Activated CD4-positive, alpha-beta memory T cell treated with anti-CD3 and anti-CD28 coated beads for 36 hours (primary cell): ENCODE results near the gene WDR31. TPM values are rescaled to one million over a fixed set of nuclear protein-coding genes. Genes with fewer than 3 reads are reported as not detected.

Source experiments
- CTCF ChIA-PET: fragments of 350-600 bp; sonication (Branson Sonifier 250); formaldehyde crosslinking; loops from one replicate; lab custom pipeline; 2021; ENCODE audit warnings: antibody characterized with exemption, inconsistent platforms; lab: Charles Lee
- POLR2A ChIA-PET: fragments of 350-600 bp; sonication (Branson Sonifier 250); formaldehyde crosslinking; loops from one replicate; lab custom pipeline; 2021; ENCODE audit warnings: antibody characterized with exemption; lab: Charles Lee
- DNase-seq: peaks from one replicate; pipeline ENCODE4 v3.0.0-alpha.2; 2020
- H3K27ac Mint-ChIP-seq: one replicate; pipeline ENCODE4 v1.8.0; 2021; ENCODE audit warnings: mixed read lengths
- H3K27me3 Mint-ChIP-seq: one replicate; pipeline ENCODE4 v1.8.0; 2021; ENCODE audit warnings: mixed read lengths
- H3K36me3 Mint-ChIP-seq: one replicate; pipeline ENCODE4 v1.8.0; 2021; ENCODE audit warnings: mixed read lengths
- H3K4me1 Mint-ChIP-seq: one replicate; pipeline ENCODE4 v1.8.0; 2021; ENCODE audit warnings: low read depth, mixed read lengths
- H3K4me3 Mint-ChIP-seq: one replicate; pipeline ENCODE4 v1.8.0; 2021; ENCODE audit warnings: mild to moderate bottlenecking, mixed read lengths
- H3K9me3 Mint-ChIP-seq: one replicate; pipeline ENCODE4 v1.8.0; 2021; ENCODE audit warnings: mixed read lengths
- intact Hi-C: fragments of 100-400 bp; cut with micrococcal nuclease; formaldehyde crosslinking; loops from one replicate; pipeline ENCODE4 v1.15.1; 2023
- total RNA-seq, 2 experiments: library from RNA; stranded (reverse); gene quantifications; one replicate each; pipeline ENCODE4 v1.2.3, GENCODE V29; 2021

Gene WDR31
- total RNA-seq, 2 experiments from 2014 or later = 1.6 to 2.4 TPM

DNA sequence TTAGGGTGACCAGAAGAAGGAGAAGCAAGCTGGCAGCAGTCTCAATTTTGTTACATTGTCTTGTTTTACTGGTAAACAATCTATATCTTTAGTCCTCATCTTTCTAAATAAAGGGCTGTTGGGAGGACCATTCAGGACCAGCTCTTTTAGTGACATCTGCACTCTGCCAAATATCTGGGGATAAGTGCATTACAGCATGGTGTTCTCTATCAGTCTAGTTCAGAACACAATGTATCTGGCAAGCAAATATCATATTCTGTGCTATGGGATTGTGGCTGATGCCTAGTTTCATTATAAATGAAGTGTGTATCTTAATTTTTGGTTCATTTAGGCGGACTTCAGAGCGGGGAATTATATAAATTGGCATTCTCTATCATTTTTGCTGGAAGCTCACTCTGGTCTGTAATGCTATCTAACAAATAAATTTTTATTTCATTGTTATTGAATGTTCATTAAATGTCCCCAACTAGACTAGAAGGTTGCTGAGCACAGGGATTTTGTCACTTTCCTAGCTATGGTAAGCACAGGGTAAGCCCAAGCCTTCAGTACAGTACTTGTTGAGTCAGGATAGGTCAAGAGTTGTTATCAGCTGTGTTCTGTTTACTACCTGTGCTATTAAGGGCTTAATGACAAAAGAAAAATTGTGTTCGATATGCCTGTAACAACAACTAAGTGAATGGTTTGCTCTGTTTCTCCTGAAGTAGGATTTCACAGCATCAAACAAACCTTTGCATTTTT lies 11.9 kb downstream of the WDR31 start:
- Mint-ChIP-seq H3K36me3 (no peaks in the 10 kb centered on the region), H3K27me3 (no peaks in the 10 kb centered on the region), H3K9me3 (no peaks in the 10 kb centered on the region), H3K4me1 (no peaks in the 10 kb centered on the region), H3K4me3 (no peak overlapping the region), H3K27ac (no peak overlapping the region)
- CTCF ChIA-PET = interaction anchor here (0.9 to 1.1 kb wide), 3 partner anchors 53 to 79 kb away, joined by 3 to 4 read pairs (median 3); partner anchors contain the start of genes ALAD, CDC26 and PRPF4
- DNase-seq = no peak
- POLR2A ChIA-PET = no interaction called here
- intact Hi-C loops = no loop called here

GRCh38 chr9:113326230-113326629 lies 13.8 kb downstream of the WDR31 start:
- ChIA-PET CTCF (interaction anchor here (0.7 kb wide), 1 partner anchor 1037 kb away, joined by 3 read pairs; no protein-coding TSS in a partner anchor), POLR2A (no interaction called here)
- Mint-ChIP-seq H3K36me3 (no peaks in the 10 kb centered on the region), H3K9me3 (no peaks in the 10 kb centered on the region), H3K4me3 (no peak overlapping the region), H3K27ac (no peak overlapping the region), H3K4me1 (no peaks in the 10 kb centered on the region), H3K27me3 (no peaks in the 10 kb centered on the region)
- intact Hi-C loops = no loop called here
- DNase-seq = no peak

- Mint-ChIP-seq H3K27me3 (no peaks in the 10 kb centered on the region), H3K27ac (no peak overlapping the region), H3K36me3 (no peaks in the 10 kb centered on the region), H3K9me3 (no peaks in the 10 kb centered on the region), H3K4me3 (no peak overlapping the region), H3K4me1 (no peaks in the 10 kb centered on the region)
- no peak for DNase-seq
- ChIA-PET POLR2A (no interaction called here), CTCF (no interaction called here)
- intact Hi-C loops = no loop called here
Observed at GRCh38 chr9:113322671-113323070, 17.4 kb downstream of the WDR31 start.

GRCh38 chr9:113320051-113320450 lies 20.0 kb downstream of the WDR31 start:
- Mint-ChIP-seq H3K4me3 (no peak overlapping the region), H3K27ac (no peak overlapping the region), H3K4me1 (no peaks in the 10 kb centered on the region), H3K27me3 (no peaks in the 10 kb centered on the region), H3K36me3 (no peaks in the 10 kb centered on the region), H3K9me3 (no peaks in the 10 kb centered on the region)
- ChIA-PET POLR2A (no interaction called here), CTCF (no interaction called here)
- DNase-seq = no peak
- intact Hi-C loops = no loop called here

- POLR2A ChIA-PET = no interaction called here
- H3K4me1 Mint-ChIP-seq = no peaks in the 10 kb centered on the region
- H3K27me3 Mint-ChIP-seq = no peaks in the 10 kb centered on the region
- H3K9me3 Mint-ChIP-seq = no peaks in the 10 kb centered on the region
- no peak for DNase-seq
- no peak overlapping the region for H3K4me3 Mint-ChIP-seq
- intact Hi-C loops = no loop called here
- CTCF ChIA-PET = interaction anchor here (0.7 kb wide), 1 partner anchor 83 kb away, joined by 3 read pairs; no protein-coding TSS in a partner anchor
- H3K27ac Mint-ChIP-seq = no peak overlapping the region
- no peaks in the 10 kb centered on the region for H3K36me3 Mint-ChIP-seq
Observed at GRCh38 chr9:113319054-113319453, 21.0 kb downstream of the WDR31 start.

GRCh38 chr9:113317777-113318176 lies 22.3 kb downstream of the WDR31 start:
- intact Hi-C loops = no loop called here
- Mint-ChIP-seq H3K27me3 (no peaks in the 10 kb centered on the region), H3K36me3 (no peaks in the 10 kb centered on the region), H3K27ac (no peak overlapping the region), H3K9me3 (no peaks in the 10 kb centered on the region), H3K4me1 (no peaks in the 10 kb centered on the region), H3K4me3 (no peak overlapping the region)
- ChIA-PET POLR2A (no interaction called here), CTCF (no interaction called here)
- no peak for DNase-seq

DNA sequence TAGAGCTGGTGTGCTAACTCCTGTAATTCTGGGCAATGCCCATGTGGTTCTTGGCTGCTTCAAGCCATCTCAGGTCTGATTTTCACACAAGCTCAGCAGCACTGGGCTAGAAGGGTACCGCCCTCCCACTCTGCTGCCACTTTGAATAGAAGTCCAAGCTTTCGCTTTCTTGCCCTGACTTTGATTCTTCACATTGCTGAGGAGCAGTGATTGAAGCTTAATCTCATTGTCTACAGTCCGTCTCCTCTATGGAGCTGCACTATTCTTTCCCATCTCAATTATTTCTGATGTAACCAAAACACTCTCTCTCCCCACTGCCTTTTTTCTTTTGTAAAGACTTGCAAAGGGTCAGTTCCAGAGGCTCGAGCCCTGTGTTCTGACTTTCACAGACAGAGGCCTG lies 24.0 kb downstream of the WDR31 start:
- H3K9me3 Mint-ChIP-seq = no peaks in the 10 kb centered on the region

GRCh38 chr9:113315231-113315630 lies 24.8 kb downstream of the WDR31 start:
- H3K27ac Mint-ChIP-seq = no peak overlapping the region
- DNase-seq = no peak
- no peaks in the 10 kb centered on the region for H3K36me3 Mint-ChIP-seq
- POLR2A ChIA-PET = no interaction called here
- H3K4me1 Mint-ChIP-seq = no peaks in the 10 kb centered on the region
- intact Hi-C loops = no loop called here
- no peaks in the 10 kb centered on the region for H3K27me3 Mint-ChIP-seq
- CTCF ChIA-PET = interaction anchor here (1.0 kb wide), 1 partner anchor 86 kb away, joined by 4 read pairs; the partner anchor contains the start of gene ALAD
- no peaks in the 10 kb centered on the region for H3K9me3 Mint-ChIP-seq
- H3K4me3 Mint-ChIP-seq = no peak overlapping the region

More for the DNA sequence above, 24.0 kb downstream of the WDR31 start:
- H3K4me3 Mint-ChIP-seq = no peak overlapping the region
- no peak for DNase-seq
- POLR2A ChIA-PET = no interaction called here
- H3K27me3 Mint-ChIP-seq = no peaks in the 10 kb centered on the region
- H3K36me3 Mint-ChIP-seq = no peaks in the 10 kb centered on the region
- intact Hi-C loops = no loop called here
- CTCF ChIA-PET = no interaction called here
- H3K4me1 Mint-ChIP-seq = no peaks in the 10 kb centered on the region
- H3K27ac Mint-ChIP-seq = no peak overlapping the region

DNA sequence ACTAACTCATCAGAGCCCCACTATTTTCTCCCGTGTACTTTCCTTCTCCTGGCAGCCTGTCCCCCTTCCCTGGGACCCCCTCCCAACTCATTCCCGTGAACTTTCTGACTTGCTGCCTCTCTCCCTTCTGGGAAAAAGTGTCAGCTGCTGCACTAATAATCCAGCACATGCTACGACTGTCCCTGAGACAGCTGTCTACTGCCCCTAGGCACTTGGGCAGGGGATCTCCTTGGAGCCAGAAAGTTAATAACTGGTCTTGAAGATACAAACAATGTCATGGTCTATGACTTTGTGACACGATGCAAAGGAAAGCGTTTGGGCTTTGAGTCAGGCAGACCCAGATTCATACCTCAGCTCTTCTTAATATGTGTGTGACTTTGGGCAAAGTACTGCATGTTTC lies 26.8 kb downstream of the WDR31 start:
- H3K4me1 Mint-ChIP-seq = no peaks in the 10 kb centered on the region
- no peaks in the 10 kb centered on the region for H3K9me3 Mint-ChIP-seq
- intact Hi-C loops = no loop called here
- H3K27ac Mint-ChIP-seq = no peak overlapping the region
- H3K27me3 Mint-ChIP-seq = no peaks in the 10 kb centered on the region
- CTCF ChIA-PET = no interaction called here
- no peaks in the 10 kb centered on the region for H3K36me3 Mint-ChIP-seq
- no peak overlapping the region for H3K4me3 Mint-ChIP-seq
- POLR2A ChIA-PET = no interaction called here
- DNase-seq = no peak

DNA sequence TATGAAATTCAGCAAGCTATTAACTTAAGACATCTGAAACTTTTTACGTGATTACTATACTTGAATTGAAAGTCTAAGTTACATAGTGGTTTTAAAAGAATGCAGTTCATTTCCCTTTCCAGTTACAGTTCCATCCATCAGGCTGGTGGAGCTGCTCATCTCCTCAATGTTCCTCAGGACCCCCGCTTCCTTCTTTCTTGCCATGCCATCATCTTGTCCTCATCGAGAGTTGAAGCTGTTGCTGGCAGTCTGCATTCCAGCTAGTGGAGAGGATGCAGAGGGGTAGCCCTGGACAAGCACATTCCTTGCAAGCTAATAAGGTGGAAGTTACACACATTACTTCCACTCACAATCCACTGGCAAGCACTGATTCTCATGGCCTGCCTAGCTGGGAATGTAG lies 28.1 kb downstream of the WDR31 start:
- Mint-ChIP-seq H3K27ac (no peak overlapping the region), H3K9me3 (no peaks in the 10 kb centered on the region), H3K4me1 (no peaks in the 10 kb centered on the region), H3K36me3 (no peaks in the 10 kb centered on the region), H3K27me3 (no peaks in the 10 kb centered on the region), H3K4me3 (no peak overlapping the region)
- intact Hi-C loops = no loop called here
- ChIA-PET CTCF (interaction anchor here (0.7 to 1.2 kb wide), 5 partner anchors 26 to 346 kb away, joined by 3 to 4 read pairs (median 3); partner anchors contain the start of genes CDC26 and PRPF4), POLR2A (interaction anchor here (0.6 kb wide), 1 partner anchor 36 kb away, joined by 4 read pairs; no protein-coding TSS in a partner anchor)
- DNase-seq = no peak

DNA sequence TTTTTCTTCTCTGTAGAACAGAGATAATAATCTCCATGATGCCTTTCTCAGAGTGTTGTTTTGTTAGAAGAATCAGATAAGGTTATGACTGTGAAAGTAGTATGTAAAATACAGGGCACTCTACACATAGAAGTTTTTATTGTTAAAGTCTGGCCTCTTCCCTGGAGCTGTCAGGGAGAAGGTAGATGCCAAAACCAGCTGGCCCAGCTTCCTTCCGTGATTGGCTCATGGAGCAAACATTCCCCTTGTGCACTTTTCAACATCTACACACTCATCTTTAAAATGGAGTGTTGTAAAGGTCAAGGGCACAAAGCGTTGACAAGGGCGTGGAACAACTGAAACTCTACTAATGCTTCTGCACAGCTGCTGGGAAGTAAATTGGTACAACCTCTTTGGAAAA lies 29.5 kb downstream of the WDR31 start:
- Mint-ChIP-seq H3K4me3 (no peak overlapping the region), H3K36me3 (no peaks in the 10 kb centered on the region), H3K27ac (no peak overlapping the region), H3K9me3 (no peaks in the 10 kb centered on the region), H3K27me3 (peaks cover under 1% of the 10 kb centered on the region), H3K4me1 (no peaks in the 10 kb centered on the region)
- intact Hi-C loops = no loop called here
- POLR2A ChIA-PET = no interaction called here
- no peak for DNase-seq
- CTCF ChIA-PET = interaction anchor here (1.2 to 2.4 kb wide), 4 partner anchors 16 to 347 kb away, joined by 3 to 9 read pairs (median 6); no protein-coding TSS in a partner anchor

- no peak overlapping the region for H3K27ac Mint-ChIP-seq
- ChIA-PET CTCF (interaction anchor here (0.7 to 2.4 kb wide), 7 partner anchors 11 to 348 kb away, joined by 3 to 9 read pairs (median 4); no protein-coding TSS in a partner anchor), POLR2A (no interaction called here)
- H3K4me3 Mint-ChIP-seq = no peak overlapping the region
- no peaks in the 10 kb centered on the region for H3K36me3 Mint-ChIP-seq
- DNase-seq = peak; percentile 32
- H3K27me3 Mint-ChIP-seq = peaks cover 3% of the 10 kb centered on the region
- intact Hi-C loops = loop anchor here (1.0 to 10.0 kb wide), 3 partner anchors 67 to 345 kb away; partner anchors contain the start of genes ALAD and HDHD3
- H3K9me3 Mint-ChIP-seq = no peaks in the 10 kb centered on the region
- H3K4me1 Mint-ChIP-seq = no peaks in the 10 kb centered on the region
Observed at GRCh38 chr9:113309204-113309813, 30.8 kb downstream of the WDR31 start.
